GM21515 (cell line): ENCODE results near the gene GLIS1.

Experiments
- ATAC-seq: cut with Tn5 transposase; IDR thresholded peaks from one replicate; pipeline ENCODE4 v1.9.1; 2021; ENCODE audit not compliant: unreplicated experiment

Gene GLIS1

GRCh38 chr1:53552146-53552861 lies 186.7 kb downstream of the GLIS1 start:
- no peak for ATAC-seq

- ATAC-seq, result no peak
These were observed 187.5 kb downstream of the GLIS1 start for GRCh38 chr1:53551428-53551995.

GRCh38 chr1:53550201-53550741 lies 188.7 kb downstream of the GLIS1 start:
- ATAC-seq, result no peak

- no peak for ATAC-seq
These were observed 189.2 kb downstream of the GLIS1 start for GRCh38 chr1:53549781-53550180.

GRCh38 chr1:53549287-53549686 lies 189.7 kb downstream of the GLIS1 start:
- ATAC-seq, result no peak

GRCh38 chr1:53548031-53548491 lies 190.9 kb downstream of the GLIS1 start:
- no peak for ATAC-seq

- ATAC-seq, result no peak
These were observed 191.7 kb downstream of the GLIS1 start for GRCh38 chr1:53547231-53547790.

- ATAC-seq, result no peak
These were observed 192.4 kb downstream of the GLIS1 start for GRCh38 chr1:53546409-53547155.

- no peak for ATAC-seq
These were observed 193.1 kb downstream of the GLIS1 start for GRCh38 chr1:53545663-53546408.

GRCh38 chr1:53544728-53545515 lies 194.0 kb downstream of the GLIS1 start:
- ATAC-seq, result no peak

GRCh38 chr1:53543778-53544695 lies 194.9 kb downstream of the GLIS1 start:
- no peak for ATAC-seq

- no peak for ATAC-seq
These were observed 195.7 kb downstream of the GLIS1 start for GRCh38 chr1:53543130-53543777.

- no peak for ATAC-seq
These were observed 196.4 kb downstream of the GLIS1 start for GRCh38 chr1:53542551-53542950.

- ATAC-seq, result no peak
These were observed 197.0 kb downstream of the GLIS1 start for GRCh38 chr1:53541761-53542550.

- no peak for ATAC-seq
These were observed 197.7 kb downstream of the GLIS1 start for GRCh38 chr1:53541263-53541625.

GRCh38 chr1:53540604-53541262 lies 198.2 kb downstream of the GLIS1 start:
- ATAC-seq, result no peak
